Osteoblast (primary cell): Measurements from ENCODE around the gene HDAC11. TPM values are rescaled to one million over a fixed set of nuclear protein-coding genes. Genes with fewer than 3 reads are reported as not detected.

Experiments used
- DNase-seq: peaks from one replicate; pipeline ENCODE4 v3.0.0; 2011; ENCODE audit warnings: low spot score, mixed read lengths; ENCODE audit not compliant: insufficient read length; ENCODE audit errors: missing footprints
- H2AFZ ChIP-seq: 2 replicates; pipeline ENCODE4 v1.6.0; 2011; ENCODE audit warnings: mild to moderate bottlenecking, low read length
- H3K27ac ChIP-seq: 2 replicates; pipeline ENCODE4 v1.5.1; 2011; ENCODE audit warnings: mild to moderate bottlenecking, low read depth, low read length, moderate library complexity
- H3K27me3 ChIP-seq: 2 replicates; pipeline ENCODE4 v1.6.0; 2012; ENCODE audit warnings: mild to moderate bottlenecking, control low read depth, inconsistent platforms, low read length, moderate library complexity; ENCODE audit not compliant: insufficient read depth
- H3K36me3 ChIP-seq: 2 replicates; pipeline ENCODE4 v1.5.1; 2011; ENCODE audit warnings: mild to moderate bottlenecking, low read length, control low read depth, moderate library complexity; ENCODE audit not compliant: insufficient read depth
- H3K4me1 ChIP-seq: 2 replicates; pipeline ENCODE4 v1.5.1; 2011; ENCODE audit warnings: mild to moderate bottlenecking, low read length, control low read depth, moderate library complexity; ENCODE audit not compliant: insufficient read depth
- H3K4me2 ChIP-seq: 2 replicates; pipeline ENCODE4 v1.6.0; 2011; ENCODE audit warnings: mild to moderate bottlenecking, low read length; ENCODE audit not compliant: insufficient read depth
- H3K4me3 ChIP-seq: fragments of 200-600 bp; sonication (generic); 3 replicates; pipeline ENCODE4 v1.5.1; 2012; ENCODE audit warnings: mild to moderate bottlenecking, low read length, inconsistent platforms; ENCODE audit not compliant: insufficient read depth
- H3K79me2 ChIP-seq: 2 replicates; pipeline ENCODE4 v1.6.0; 2012; ENCODE audit warnings: mild to moderate bottlenecking, low read length, control low read depth, inconsistent platforms; ENCODE audit not compliant: insufficient read depth
- H3K9me3 ChIP-seq: 2 replicates; pipeline ENCODE4 v1.5.1; 2011; ENCODE audit warnings: low read depth, low read length, control low read depth
- H4K20me1 ChIP-seq: 2 replicates; pipeline ENCODE4 v1.6.0; 2012; ENCODE audit warnings: mild to moderate bottlenecking, low read length, control low read depth; ENCODE audit not compliant: insufficient read depth
- total RNA-seq: library from RNA; depleted of rRNA; stranded (reverse); fragments of >200 nt; gene quantifications from 2 replicates; pipeline ENCODE4 v1.2.3, GENCODE V29; 2012
- TF ChIP-seq, protein P1 (sequence below): IDR thresholded peaks from 2 replicates; pipeline ENCODE4 v1.5.1; 2011; ENCODE audit warnings: mild to moderate bottlenecking, low read depth, low read length, moderate library complexity; ENCODE audit errors: extremely low read depth

Gene HDAC11
- total RNA-seq, 1 donor = 11.2 TPM

DNA sequence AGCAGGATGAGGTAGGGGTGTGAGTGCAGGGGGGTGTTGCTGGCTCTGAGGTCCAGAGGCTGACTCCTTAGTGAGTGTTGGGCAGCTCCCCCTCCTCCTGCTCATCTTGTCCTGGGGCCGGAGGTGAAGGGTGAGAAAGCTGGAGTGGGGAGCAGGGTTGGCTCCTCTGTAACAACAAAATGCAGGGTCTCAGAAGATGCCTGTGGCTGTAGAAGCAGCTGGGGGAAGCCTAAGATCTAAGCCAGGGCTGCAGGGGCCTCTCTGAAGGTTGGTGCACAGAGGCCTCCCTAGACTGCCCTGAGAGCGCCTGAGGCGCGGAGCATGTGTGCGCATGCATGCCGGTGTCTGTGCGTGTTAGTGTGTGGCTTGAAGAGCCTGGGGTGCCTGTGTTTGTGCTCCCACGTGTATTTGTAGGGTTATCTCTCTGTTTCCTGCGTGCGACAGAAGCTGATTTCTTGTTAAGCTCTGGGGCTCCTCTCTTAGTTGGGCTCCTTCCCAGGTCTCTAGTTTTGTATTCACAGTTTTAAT, 5.3 kb upstream of the HDAC11 start:
- no peak overlapping the region for H3K4me3 ChIP-seq
- H4K20me1 ChIP-seq = no peaks in the 10 kb centered on the region
- no peak overlapping the region for H2AFZ ChIP-seq
- H3K36me3 ChIP-seq = no peaks in the 10 kb centered on the region
- H3K79me2 ChIP-seq = no peaks in the 10 kb centered on the region
- DNase-seq = peak; percentile 62
- no peak overlapping the region for H3K4me2 ChIP-seq
- TF ChIP-seq, protein P1, sequence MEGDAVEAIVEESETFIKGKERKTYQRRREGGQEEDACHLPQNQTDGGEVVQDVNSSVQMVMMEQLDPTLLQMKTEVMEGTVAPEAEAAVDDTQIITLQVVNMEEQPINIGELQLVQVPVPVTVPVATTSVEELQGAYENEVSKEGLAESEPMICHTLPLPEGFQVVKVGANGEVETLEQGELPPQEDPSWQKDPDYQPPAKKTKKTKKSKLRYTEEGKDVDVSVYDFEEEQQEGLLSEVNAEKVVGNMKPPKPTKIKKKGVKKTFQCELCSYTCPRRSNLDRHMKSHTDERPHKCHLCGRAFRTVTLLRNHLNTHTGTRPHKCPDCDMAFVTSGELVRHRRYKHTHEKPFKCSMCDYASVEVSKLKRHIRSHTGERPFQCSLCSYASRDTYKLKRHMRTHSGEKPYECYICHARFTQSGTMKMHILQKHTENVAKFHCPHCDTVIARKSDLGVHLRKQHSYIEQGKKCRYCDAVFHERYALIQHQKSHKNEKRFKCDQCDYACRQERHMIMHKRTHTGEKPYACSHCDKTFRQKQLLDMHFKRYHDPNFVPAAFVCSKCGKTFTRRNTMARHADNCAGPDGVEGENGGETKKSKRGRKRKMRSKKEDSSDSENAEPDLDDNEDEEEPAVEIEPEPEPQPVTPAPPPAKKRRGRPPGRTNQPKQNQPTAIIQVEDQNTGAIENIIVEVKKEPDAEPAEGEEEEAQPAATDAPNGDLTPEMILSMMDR = no peak
- H3K27ac ChIP-seq = no peak overlapping the region
- peaks cover 5% of the 10 kb centered on the region for H3K4me1 ChIP-seq
- H3K9me3 ChIP-seq = no peaks in the 10 kb centered on the region
- peaks cover 7% of the 10 kb centered on the region for H3K27me3 ChIP-seq

DNA sequence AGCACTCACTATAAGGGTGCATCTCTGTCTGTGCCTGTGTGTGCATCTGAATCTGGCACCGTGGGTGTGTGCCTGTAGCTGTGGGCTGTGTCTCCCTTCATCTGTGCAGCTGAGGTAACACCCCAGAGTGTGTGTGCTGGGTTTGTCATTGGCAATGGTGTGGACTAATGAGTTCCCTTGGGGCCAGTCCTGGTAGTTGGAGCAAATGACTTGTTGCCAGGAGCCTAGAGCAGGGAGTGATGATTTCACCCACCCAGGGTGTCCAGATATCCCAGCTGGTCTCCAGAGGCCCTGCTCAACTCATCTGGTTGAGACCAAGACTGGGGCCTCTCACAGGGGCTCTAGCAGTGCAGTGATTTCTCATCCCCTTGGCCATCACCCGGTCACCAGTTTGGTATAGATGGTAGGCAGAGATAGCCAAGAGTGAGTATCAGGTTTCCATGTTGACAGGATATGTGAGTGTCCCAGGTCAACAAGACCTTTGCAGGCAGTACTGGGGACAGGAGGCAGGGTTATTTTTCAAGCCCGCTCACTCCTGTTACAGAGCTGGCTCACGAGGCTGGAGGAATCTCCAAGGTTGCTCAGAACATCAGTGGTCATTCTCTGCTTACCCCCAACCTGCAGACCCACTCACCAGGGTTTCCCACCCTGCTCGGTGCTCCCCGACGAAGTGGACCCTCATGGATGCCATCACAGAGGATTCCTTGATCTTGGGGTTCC, 4.1 kb upstream of the HDAC11 start:
- no peak for DNase-seq
- Histone ChIP-seq H3K36me3 (no peaks in the 10 kb centered on the region), H3K27me3 (peaks cover 7% of the 10 kb centered on the region), H3K4me2 (no peak overlapping the region), H3K9me3 (no peaks in the 10 kb centered on the region), H3K4me3 (no peak overlapping the region), H3K79me2 (no peaks in the 10 kb centered on the region), H4K20me1 (no peaks in the 10 kb centered on the region), H2AFZ (no peak overlapping the region), H3K4me1 (peaks cover 5% of the 10 kb centered on the region), H3K27ac (no peak overlapping the region)
- TF ChIP-seq, protein P1 = no peak

DNA sequence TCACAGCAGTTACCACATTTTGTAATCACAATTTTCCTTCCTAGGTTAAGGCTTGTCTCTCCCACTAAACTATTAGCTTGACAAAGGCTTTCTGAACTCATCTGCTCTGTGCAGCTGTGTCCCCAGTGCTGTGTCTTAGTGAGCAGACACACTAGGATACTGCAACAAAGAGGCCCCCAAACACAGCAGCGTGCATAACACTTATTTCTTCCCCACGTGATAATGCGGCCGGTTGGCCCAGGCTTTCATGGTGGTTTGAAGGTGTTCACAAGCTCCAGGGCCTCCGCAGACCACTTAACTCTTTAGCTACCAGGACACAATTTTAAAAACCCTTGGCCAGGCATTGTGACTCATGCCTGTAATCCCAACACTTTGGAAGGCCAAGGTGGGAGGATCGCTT, 2.2 kb upstream of the HDAC11 start:
- no peak overlapping the region for H2AFZ ChIP-seq
- DNase-seq = no peak
- no peaks in the 10 kb centered on the region for H3K79me2 ChIP-seq
- no peaks in the 10 kb centered on the region for H4K20me1 ChIP-seq
- H3K4me1 ChIP-seq = peaks cover 5% of the 10 kb centered on the region
- no peak overlapping the region for H3K4me3 ChIP-seq
- no peaks in the 10 kb centered on the region for H3K36me3 ChIP-seq
- H3K27me3 ChIP-seq = peaks cover 3% of the 10 kb centered on the region
- no peaks in the 10 kb centered on the region for H3K9me3 ChIP-seq
- no peak overlapping the region for H3K27ac ChIP-seq
- TF ChIP-seq, protein P1 = no peak
- H3K4me2 ChIP-seq = no peak overlapping the region

DNA sequence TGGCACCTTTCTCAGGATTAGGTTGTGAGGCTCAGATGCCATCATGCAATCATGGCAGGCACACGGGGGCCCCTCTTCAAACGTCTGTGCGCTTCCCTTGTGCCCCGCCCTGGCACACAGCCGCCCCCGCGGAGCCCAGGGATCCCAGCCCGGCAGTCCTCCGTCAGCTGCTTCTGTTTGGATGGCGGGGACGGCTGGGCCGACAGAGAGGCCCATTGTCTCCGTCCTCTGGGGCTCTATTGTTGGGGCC, 849 bp upstream of the HDAC11 start:
- no peaks in the 10 kb centered on the region for H3K79me2 ChIP-seq
- peak overlapping the region; percentile 91 for H3K4me2 ChIP-seq
- peaks cover 5% of the 10 kb centered on the region for H3K4me1 ChIP-seq
- H4K20me1 ChIP-seq = no peaks in the 10 kb centered on the region
- H3K4me3 ChIP-seq = peak overlapping the region; percentile 93
- H3K27me3 ChIP-seq = no peaks in the 10 kb centered on the region
- DNase-seq = peak; percentile 96
- peak overlapping the region; percentile 84 for H3K27ac ChIP-seq
- no peaks in the 10 kb centered on the region for H3K9me3 ChIP-seq
- H3K36me3 ChIP-seq = no peaks in the 10 kb centered on the region
- TF ChIP-seq, protein P1 = no peak
- peak overlapping the region; percentile 98 for H2AFZ ChIP-seq
